SKM-1 treated with dmso at 0.1 percent for 144 hours (cell line): ENCODE measurements around the gene NEK4.

Source experiments
- DNase-seq: peaks from one replicate; lab custom pipeline; 2025; ENCODE audit not compliant: unreplicated experiment; lab: John Stamatoyannopoulos, UW

Gene NEK4

DNA sequence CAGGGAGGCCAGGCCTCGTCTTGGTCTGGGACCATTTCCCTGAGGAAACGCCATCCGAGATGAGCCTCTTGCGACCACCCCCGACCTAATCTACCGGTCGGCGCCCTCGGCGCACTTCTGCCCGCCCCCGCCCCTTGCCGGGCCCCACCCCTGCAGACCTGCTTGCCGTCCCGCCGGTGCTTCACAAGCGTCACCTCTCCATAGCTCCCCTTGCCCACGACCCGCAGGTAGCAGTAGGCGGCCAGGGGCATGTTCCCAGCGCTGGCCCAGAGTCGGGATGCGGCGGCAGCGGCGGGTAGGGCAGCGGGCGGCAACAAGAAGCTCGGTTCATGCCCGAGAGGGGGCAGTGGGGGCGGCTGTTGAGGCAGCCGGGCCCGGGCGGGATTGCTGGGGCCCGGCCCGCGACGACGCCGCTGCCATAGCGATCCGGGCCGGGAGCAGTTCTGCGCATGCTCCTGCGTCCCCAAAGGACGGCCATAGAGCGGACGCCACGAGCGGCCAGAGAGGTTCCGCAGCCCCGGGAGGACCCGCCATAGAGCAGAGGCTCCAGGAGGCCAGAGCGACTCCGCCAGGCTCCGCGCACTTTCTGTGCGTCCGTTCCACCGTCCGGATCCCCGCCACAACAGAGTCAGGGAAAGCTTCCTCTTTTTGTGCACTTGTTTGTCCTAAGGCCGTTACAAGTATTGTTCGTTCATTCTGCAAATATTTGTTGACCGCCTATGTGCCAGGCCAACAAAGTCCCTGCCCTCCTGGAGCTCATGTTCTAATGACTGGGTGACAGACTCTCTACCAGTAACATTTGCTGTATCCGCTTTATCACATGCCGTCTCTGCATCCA lies at the start of gene NEK4:
Gene NEK4, minus strand, starts transcription at position 445 of the 838 bp plus-strand sequence. Its CDS starts 194 bp downstream, at position 251.
- peak; percentile 93 for DNase-seq

DNA sequence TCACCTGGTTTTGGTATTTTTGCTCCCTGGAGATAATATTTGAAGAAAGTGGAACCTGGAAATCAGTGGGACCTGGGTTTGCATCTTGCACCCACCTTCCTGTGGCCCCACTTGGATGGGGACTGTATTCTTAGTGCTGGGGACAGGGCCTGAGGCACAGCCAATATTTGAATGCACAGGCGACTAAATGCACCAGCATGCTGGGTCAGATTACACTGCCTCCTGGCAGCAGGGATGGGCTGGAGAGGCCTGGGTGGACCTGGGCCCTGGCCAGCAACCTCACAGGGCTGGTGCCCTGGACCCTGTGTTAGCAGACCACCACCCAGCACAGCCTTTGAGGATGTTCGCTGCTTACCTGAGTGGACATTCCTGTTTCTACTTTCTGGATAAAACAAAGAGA lies 49.2 kb upstream of the NEK4 start:
- no peak for DNase-seq

DNA sequence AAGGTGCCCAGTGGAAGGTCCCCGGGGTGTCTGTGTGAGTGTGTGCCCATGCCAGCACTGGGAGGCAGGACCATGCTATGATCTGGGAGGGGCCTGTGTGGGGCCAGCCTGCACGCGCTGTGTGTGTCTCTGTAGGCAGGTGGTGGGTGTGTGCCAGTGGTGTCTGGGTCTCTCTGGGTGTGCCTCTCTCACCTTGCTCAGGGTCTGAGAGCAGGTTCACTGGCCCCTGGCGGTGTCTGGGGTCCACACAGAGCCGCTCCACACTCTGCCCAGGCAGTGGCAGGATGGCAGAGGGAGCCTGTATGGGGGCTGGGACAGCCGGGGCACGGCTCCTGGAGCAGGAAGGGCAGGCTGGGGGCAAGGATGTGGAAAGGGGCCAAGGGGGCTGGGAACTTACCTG lies 47.1 kb upstream of the NEK4 start:
- DNase-seq, result no peak

DNA sequence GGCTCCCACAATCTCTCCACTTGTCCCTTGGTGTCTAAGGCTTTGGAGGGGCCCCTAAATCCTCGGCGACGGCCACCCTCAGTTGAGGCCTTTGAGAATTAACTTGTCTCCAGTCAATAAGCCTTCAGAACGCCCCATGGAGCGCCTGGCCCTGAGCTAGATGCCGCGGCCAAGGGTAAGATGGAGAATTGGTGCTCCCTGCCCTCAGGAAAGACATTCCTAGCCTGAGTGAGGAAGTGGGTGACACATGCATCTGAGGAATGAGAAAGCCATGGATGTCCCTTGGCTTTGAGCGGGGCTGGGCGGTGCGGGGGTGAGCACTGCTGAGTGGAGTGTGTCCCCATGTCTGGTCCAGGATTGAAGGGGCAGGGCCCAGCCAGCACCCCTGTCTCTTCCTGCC lies 46.5 kb upstream of the NEK4 start:
- no peak for DNase-seq

DNA sequence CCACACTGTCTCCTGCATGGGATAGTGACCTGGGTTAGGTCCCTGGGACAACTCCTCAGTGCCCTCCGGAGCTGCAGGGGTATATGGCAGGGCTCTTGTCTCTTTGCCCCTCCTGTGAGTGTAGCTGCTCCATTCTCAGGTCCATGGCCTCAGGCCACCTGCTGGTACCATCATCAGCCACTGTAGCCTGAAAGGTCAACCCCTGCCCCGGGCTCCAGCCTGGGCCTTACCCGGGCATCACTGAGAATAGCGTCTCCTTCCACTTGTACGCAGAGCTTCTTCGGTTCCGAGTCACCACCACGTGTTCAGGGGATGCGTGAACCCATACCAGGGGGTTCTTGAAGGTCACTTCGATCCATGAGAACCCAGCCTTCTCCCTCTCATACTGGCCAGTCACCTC lies 45.9 kb upstream of the NEK4 start:
- DNase-seq, result no peak

DNA sequence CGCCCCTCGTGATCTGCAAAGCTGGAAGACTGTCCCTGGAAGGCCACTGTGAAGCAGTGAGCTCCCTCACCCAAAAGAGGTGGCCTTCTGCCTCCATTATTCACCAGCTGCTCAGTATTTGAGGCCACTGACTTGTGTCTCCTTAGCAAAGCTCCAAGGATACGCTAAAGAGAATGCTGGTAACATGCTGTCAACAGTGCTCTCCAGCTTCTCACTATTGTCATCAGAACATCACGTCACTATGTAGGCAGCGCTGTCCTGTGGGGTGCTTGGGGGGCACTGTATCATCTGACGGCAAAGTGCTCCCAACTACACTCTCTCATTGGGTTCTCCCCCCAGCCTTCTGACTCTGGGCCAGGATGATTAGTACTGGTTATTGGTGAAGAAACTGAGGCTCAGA lies 45.5 kb upstream of the NEK4 start:
- DNase-seq, result no peak

DNA sequence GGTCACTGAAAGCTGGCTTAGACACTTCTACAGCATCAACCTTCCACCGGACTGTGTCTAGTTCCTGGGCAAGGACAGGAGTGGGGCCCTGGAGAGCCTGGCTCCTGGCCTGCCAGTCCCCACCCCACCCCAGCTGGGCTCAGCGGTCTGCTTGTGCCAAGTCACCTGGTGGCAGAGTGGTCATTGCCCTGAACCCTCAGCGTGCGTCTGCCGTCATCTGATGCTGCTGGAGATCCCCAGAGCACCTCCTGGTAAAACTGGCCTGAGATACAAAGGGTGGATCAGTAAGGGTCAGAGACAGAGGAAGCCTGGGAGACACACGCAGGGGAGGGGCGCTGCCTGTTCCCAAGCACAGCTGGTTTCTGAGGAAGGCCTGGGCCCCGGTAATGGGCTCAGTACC lies 43.1 kb upstream of the NEK4 start:
- no peak for DNase-seq

DNA sequence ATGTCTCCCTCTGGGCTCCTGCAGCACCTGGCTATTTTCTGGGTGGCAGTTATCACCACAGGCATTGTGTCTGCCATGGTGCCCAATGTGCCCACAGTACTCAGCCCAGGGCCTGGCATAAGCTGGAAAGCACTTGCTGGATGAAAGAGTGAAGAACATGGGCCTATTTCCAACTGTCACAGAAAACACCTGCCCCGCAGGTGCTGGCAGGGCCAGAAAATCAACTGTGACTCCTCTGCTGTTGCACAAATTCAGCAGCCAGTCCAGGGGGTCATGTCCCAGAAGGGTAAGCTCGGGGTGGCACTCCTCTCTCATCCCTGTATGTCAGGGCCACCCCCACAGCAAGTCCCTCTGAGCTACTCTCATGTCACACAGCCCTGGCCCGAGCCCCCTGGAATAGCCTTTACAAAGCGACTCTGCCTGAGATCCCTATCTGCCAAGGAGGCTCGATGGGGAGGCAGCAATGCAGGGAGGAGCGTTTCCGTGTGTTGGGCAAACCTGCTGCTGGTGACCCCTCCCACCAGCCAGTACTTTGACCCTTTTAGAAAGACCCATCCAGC lies 40.8 kb upstream of the NEK4 start:
- no peak for DNase-seq

DNA sequence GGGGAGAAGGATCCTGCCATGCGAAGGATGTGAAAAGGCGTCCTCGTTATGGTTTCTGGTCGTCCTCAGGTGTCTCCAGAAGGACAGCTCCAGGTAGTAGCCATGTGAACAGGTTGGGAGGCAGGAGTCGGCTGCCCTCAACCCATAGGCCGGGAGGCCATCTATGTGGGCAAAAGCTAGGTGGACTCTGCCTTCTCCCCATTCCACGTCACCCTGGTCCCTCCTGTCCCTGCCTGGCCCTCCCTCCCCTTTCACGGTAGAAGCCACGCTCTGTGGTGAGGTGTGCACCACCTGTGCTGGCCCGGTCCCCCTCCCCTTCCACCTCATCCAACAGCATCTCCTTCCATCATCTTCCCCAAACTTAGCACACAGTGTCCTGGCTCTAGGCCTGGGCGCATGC lies 40.2 kb upstream of the NEK4 start:
- no peak for DNase-seq

DNA sequence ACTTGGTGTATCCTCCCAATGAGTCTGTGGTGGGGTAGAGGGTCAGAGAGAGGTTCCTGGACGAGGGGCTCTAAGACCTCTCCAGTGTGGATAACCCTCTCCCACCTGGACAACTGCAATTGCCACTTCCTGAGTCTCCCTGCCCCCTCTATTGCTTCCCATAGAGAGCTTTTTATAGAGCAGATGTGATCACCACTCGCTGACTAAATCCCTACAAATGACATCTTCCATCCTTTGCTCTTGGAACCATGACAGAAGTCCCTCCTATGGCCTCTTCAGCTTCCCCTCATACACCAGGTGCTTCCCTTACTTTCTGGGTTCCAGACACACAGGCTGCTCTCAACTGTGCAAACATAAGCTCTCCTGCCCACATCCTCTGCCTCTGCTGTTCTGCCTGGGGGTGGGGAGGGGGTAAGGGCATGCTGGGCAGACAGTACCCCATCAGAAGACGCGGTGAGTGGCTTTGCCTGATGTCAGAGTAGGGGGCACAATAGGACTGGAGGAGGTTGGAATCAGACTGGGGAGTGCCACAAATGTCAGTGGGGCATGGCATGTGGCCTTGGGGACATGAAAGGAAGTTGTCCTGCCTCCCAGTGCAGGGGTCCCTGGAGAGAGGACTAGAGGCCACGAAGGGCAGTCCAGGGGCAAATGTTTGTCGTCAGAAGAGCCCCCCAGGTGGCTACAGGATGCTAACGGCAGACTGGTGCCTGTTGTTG lies 39.1 kb upstream of the NEK4 start:
- DNase-seq, result no peak

DNA sequence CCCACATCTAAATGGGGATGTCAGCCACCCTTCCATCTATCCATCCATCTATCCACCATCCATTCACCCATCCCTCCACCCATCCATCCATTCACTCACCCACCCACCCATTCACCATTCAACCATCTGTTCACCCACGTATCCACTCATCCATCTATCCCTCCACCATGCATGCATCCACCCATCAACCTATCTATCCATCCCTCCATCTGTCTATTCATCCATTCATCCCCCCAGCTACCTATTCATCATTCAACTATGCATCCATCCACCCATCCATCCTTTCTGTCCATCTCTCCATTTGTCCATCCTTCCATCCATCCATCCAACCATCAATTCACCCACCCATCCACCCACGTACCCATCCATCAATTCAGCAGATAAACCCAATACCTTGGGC lies 38.4 kb upstream of the NEK4 start:
- no peak for DNase-seq

DNA sequence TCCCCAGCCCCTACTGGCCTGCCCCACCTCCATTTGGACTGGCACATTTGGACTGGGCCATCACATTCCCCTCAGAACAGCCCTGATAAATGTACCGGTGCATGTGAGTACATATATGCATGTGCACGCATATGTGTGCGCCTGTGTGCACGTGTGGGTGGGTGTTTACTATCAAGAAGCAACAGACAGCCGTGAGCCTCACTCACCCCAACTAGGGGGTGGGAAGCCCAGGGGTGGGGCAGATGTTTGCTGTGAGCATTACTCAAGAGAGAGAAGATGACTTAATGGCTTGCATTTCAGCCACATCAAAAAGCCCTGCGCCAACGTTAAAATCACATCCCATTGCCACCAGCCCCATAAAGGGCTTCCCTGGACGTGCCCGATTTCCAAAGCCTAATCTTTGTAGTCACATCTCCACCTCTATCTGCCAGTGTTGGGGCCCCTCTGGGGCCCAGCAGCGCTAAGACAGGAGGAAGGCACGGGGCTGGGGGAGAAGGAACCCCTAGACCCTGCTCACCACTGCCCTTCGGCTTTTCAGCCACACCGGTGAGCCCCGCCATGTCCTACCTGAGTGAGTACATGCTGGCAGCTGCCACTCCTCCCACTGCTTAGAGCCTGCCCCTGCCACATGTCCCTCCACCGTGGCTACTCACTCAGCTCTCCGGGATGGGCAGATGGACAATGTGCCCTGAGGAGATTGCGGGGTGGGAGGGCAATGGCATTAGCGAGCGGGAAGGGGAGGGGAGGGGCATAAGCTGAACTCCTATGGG lies 34.7 kb upstream of the NEK4 start:
- DNase-seq, result no peak

DNA sequence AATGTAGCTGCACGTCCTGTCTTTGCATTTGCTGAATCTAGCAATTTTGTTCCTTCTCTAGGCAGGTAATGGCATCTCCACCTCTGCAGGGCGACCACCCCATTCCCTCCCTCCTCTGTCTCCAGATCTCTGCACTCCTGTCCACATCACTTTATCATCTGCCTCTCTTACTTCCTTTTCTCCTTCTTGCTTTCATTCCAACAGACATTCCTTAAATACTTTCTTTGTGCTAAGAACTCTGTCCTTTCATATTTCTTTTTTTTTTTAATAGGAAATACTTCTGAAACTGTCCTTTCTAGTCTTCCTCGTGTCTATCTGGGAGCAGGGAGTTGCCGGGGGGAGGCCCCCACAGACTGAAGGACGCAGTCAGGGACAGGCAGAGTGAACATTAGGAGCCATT lies 31.1 kb upstream of the NEK4 start:
- DNase-seq, result no peak

DNA sequence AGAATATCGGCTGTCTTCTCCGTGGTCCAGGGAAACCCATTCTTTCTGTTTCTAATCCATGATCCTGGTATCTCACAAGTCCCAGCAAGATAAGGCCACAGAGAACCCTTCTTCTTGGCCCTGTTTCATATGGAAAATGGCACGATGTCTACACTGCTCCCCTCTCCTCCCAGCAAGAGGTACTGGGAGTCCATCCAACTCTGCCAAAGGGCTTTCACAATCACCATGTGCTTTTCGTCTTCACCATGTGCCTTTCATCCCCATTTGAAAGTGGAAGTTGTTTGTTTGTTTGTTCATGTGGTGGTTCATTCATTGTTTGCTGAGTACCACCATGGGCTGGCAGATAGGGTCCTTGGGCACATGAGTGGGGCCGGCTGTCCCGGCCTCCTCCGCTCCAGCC lies 29.3 kb upstream of the NEK4 start:
- DNase-seq, result no peak

DNA sequence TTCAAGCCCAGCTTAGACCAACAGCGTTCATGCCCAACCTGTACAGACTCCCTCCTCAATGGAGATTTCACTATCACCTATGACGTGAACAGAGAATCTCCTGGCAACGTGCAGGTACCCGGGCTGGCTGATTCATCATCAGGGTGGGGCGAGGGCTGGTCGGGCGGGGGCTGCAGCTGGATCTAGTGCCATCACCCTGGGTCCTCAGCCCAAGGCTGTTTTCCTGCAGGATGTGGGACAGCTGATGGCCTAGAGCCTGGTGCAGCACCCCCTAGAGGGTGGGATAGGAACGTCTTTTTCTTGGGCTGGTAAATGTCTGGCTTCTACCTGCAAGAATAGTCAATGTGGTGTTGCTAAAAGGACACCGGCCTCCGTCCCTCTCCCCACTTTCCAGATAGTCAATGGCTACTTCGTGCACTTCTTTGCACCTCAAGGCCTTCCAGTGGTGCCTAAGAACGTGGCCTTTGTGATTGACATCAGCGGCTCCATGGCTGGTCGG lies 28.3 kb upstream of the NEK4 start:
- no peak for DNase-seq

DNA sequence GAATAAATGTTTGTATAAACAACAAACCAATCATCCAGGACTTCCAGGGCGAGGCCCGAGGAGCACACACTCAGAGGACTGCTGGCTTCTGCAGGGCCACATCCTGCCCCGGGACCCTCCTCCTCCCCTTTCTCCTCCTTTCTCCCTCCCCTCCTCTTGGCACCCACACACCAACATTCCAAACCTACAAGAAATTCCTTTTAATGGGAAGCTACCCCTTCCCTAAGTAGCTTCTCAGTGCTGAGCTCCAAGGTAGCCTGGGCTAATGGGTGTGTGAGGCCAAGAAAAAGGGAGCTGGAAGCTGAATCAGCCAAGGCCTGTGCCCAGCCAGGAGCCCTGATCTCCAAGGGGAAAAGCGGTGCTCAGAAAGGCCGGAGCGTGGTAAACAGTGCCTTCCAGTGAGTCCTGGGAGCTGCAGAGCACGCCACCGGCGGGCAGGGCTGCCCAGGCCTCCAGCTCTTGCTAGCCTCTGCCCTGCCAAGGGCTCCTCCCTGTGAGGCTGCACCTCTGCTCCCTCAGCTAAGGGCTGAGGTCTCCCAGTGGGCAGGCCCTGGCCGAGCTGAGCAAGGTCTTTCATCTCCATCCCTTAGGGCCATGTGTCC lies 27.7 kb upstream of the NEK4 start:
- no peak for DNase-seq

DNA sequence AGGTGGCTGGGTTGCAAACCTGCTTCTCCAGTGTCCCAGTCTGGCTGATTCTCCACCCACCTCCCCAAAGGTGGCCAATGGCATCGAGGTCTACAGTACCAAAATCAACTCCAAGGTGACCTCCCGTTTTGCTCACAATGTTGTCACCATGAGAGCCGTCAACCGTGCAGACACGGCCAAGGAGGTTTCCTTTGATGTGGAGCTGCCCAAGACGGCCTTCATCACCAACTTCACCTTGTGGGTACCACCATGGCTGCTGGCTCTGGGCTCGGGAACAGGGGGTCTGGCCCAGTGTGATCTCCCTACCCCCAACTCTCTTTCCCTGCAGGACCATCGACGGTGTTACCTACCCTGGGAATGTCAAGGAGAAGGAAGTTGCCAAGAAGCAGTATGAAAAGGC lies 25.7 kb upstream of the NEK4 start:
- DNase-seq, result no peak

DNA sequence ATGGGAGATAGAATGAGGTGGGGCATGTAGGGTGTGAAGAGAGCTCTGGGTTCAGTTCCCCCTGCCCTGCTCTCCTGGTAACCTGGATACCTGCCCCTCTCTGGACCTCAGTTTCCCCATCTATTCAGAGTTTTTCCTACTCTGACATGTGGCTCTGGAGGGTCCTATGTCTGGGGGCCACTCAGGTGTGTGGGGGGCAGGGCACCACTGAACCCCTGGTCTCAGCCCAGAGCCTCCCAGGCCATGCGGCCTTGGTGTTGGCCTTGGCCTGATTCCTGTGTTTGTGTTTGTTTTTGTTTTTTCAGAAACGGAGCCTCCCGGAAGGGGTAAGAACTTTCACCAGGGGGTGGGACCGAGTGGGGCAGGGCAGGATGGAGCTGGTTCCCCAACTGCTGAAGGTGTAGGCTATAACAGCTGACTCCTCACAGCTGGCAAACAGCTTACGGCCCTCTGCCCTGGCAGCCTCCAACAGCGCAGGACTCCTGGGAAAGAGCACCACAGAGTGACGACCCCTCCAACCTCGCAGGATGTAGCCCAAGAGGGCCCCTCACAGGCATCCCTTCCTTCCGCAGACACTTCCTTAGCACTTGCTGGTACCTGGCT lies 24.7 kb upstream of the NEK4 start:
- no peak for DNase-seq

DNA sequence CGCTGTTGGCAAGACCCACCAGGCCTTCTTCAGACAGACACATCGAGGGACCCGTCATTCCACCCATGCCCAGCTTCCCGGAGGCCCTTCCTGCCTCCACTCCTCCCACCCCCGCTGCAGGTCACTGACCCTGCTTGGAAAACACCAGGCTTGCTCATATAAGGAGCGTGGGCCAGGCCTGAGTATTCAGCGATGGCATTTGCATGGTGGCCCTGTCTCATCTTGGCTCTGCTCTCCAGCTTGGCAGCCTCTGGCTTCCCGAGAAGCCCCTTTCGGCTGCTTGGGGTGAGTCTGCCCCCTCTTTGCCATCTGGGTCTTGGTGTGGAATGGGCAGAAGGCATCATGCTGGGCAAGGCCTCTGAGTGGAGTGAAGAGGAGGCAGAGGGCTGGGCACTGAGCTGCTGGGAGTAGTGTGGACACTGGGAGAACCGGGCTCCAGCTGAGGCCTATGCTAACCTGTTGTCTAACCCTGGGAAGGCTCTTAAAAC lies 23.9 kb upstream of the NEK4 start, which contains the start of gene ITIH3:
Gene ITIH3, plus strand, starts transcription at position 185 of the 488 bp plus-strand sequence. Its CDS starts 8 bp downstream, at position 193.
- no peak for DNase-seq
